HG03571 (cell line): Measurements from ENCODE around the gene OR4A16.

ENCODE experiments used
- ATAC-seq: cut with Tn5 transposase; IDR thresholded peaks from one replicate; pipeline ENCODE4 v1.9.1; 2021; ENCODE audit not compliant: unreplicated experiment

Gene OR4A16

DNA sequence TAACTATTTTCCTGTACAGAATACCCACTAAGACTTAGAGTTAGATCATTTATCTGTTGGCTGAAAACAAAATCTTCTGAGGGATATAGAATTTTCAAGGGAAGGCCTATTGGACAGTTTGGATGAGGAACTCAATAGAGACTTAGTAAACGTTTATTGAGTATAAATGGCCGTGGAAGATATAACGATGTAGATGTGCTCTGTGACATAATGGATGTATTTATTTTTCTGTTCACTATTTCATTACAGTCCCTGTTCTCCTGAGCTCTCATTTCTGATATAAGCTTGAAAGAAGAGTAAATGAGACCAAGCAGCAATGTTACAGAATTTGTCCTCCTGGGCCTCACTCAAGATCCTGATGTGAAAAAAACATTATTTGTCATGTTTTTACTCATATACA lies at the start of gene OR4A16:
Gene OR4A16 (plus strand): TSS at position 301 of the 400 bp plus-strand sequence. CDS start 0 bp downstream, at position 301.
- ATAC-seq: no peak

- no peak for ATAC-seq
Measured at GRCh38 chr11:55324500-55324899, 18.5 kb upstream of the OR4A16 start.

DNA sequence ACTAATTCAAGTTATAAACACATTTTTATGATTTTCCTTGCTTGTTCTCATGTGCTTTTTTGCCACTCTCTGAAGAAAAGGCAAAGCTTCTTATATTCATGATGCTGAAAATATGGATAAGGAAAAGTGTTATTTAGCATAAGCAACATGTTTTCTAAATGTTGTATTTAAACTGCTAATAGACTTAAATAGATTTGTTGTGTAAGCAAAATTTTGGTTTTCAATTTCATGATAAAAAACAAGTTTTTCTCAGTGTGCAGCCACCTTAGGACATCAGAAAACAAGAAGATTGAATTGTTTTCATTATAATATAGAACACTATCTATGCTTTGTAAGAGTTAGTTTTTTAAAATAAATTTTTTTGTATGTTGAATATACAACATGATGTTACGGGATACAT lies 2.3 kb downstream of the OR4A16 start:
- ATAC-seq: no peak

DNA sequence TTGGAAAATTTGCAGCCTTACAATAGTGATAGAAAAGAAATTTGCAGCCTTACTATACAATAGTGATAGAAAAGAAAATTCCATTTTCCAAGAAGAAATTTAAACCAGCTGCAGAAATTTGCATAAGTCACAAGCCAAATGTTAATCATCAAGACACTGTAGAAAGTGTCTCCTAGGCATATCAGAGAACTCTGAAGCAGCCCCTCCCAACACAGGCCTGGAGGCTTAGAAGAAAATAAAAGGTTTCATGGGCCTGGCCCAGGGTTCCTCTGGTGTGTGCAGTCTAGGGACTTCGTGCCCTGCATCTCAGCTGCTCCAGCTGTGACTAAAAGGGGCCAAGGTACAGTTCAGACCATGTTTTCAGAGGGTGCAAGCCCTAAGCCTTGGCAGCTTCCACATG lies 6.0 kb downstream of the OR4A16 start:
- no peak for ATAC-seq

DNA sequence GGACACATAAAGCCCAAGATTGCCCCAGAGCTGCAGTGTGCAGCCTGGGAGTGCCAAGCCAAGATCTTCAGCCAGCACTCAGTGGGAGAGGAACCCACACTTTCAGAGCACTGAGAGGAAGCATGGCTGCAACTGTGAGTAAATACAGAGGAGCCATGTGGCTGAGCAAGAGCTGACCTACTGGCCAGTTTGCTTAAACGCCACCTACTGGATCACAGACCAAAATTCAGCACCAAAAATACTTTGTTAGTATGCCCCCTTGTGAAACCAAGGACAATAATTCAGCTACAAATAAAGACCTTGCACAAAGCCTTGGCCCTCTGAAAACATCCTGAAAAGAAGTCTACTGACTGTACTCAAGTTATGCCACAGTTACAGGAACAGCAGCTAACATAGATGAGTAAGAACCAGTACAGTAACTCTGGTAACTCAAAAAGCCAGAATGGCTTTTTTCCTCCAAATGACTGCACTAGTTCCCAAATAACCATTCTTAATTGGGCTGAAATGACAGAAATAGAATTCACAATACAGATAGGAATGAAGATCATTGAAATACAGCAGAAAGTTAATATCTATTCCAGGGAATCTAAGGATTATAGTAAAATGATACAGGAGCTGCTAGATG lies 14.7 kb downstream of the OR4A16 start:
- no peak for ATAC-seq

DNA sequence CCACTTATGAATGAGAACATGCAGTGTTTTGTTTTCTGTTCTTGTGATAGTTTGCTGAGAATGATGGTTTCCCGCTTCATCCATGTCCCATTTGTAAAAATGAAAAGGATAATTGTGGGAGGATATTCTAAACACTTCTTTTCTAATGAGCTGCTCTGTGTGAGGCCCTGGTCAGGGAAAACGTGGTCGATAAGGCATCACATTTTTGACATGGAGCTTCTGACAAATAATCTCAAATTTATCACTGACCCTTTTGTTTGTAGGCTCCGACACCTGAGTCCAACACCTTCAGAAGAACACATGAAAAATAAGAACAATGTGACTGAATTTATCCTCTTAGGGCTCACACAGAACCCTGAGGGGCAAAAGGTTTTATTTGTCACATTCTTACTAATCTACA lies 24.7 kb downstream of the OR4A16 start, which contains the start of gene OR4A15:
Gene OR4A15 (plus strand): TSS at position 301 of the 400 bp plus-strand sequence. CDS start 0 bp downstream, at position 301.
- ATAC-seq: no peak
